IMR-90 (cell line): ENCODE measurements around the gene VAT1. TPM values are rescaled to one million over a fixed set of nuclear protein-coding genes. Genes with fewer than 3 reads are reported as not detected.
A peak's percentile ranks its signal among the peaks of the same experiment; 100 is the strongest.

Experiments
- ATAC-seq: fragments of 200-7000 bp; cut with Tn5 transposase; 2 replicates; pipeline ENCODE4 v1.9.1; 2020; ENCODE audit warnings: low read depth, mild to moderate bottlenecking, moderate library complexity
- BruUV-seq: library from RNA; stranded (reverse); fragments of 400-500 nt; replicated peaks from 2 replicates; lab custom pipeline; 2021; lab: Mats Ljungman, UMichigan
- CTCF ChIA-PET: fragments of 300-600 bp; formaldehyde crosslinking; extraction: SDS; loops from one replicate; lab custom pipeline; 2021; ENCODE audit warnings: antibody characterized with exemption; lab: Yijun Ruan, JAX
- POLR2A ChIA-PET: fragments of 300-600 bp; sonication (Branson Sonifier 250); formaldehyde crosslinking; loops from one replicate; lab custom pipeline; 2022; ENCODE audit warnings: antibody characterized with exemption; ENCODE audit not compliant: unreplicated experiment; lab: Charles Lee
- DNase-seq: peaks from one replicate; pipeline ENCODE4 v3.0.0; 2013
- H2AFZ ChIP-seq: replicated peaks from 2 replicates; pipeline ENCODE3; 2013; ENCODE audit warnings: low read length, mild to moderate bottlenecking; ENCODE audit not compliant: poor library complexity
- H2AK5ac ChIP-seq: 2 replicates; pipeline ENCODE4 v1.6.1; 2013; ENCODE audit warnings: low read depth, low read length, inconsistent platforms
- H2AK9ac ChIP-seq: replicated peaks from 2 replicates; pipeline ENCODE3; 2013; ENCODE audit warnings: mild to moderate bottlenecking, low read depth, low read length, moderate library complexity; ENCODE audit not compliant: poor library complexity
- H2BK120ac ChIP-seq: 2 replicates; pipeline ENCODE4 v1.6.1; 2013; ENCODE audit warnings: low read depth, low read length, inconsistent platforms
- H2BK15ac ChIP-seq: 3 replicates; pipeline ENCODE4 v1.6.1; 2013; ENCODE audit warnings: low read depth, low read length, inconsistent platforms
- H2BK20ac ChIP-seq: 2 replicates; pipeline ENCODE4 v1.6.1; 2013; ENCODE audit warnings: low read depth, mild to moderate bottlenecking, inconsistent platforms, low read length, moderate library complexity
- H2BK5ac ChIP-seq: 2 replicates; pipeline ENCODE4 v1.6.1; 2013; ENCODE audit warnings: mild to moderate bottlenecking, low read depth, low read length, inconsistent platforms; ENCODE audit not compliant: poor library complexity, severe bottlenecking
- H3K14ac ChIP-seq: replicated peaks from 2 replicates; pipeline ENCODE4 v1.6.1; 2013; ENCODE audit warnings: low read depth, low read length, inconsistent platforms
- H3K18ac ChIP-seq: 2 replicates; pipeline ENCODE4 v1.6.1; 2013; ENCODE audit warnings: low read depth, low read length, control low read depth
- H3K23ac ChIP-seq: 2 replicates; pipeline ENCODE4 v1.6.1; 2013; ENCODE audit warnings: low read depth, low read length, inconsistent platforms
- H3K27ac ChIP-seq: 2 replicates; pipeline ENCODE4 v1.5.1; 2013; ENCODE audit warnings: mild to moderate bottlenecking, control low read depth, low read length; ENCODE audit not compliant: insufficient read depth
- H3K27me3 ChIP-seq: 2 replicates; pipeline ENCODE4 v1.6.1; 2013; ENCODE audit warnings: low read length; ENCODE audit not compliant: control insufficient read depth, insufficient read depth
- H3K36me3 ChIP-seq: 2 replicates; pipeline ENCODE4 v1.6.1; 2013; ENCODE audit warnings: low read length, mixed read lengths; ENCODE audit not compliant: control insufficient read depth, insufficient read depth
- H3K4ac ChIP-seq: 2 replicates; pipeline ENCODE4 v1.6.1; 2013; ENCODE audit warnings: low read depth, low read length, inconsistent platforms
- H3K4me1 ChIP-seq: 2 replicates; pipeline ENCODE4 v1.6.1; 2013; ENCODE audit warnings: low read length, mixed read lengths; ENCODE audit not compliant: control insufficient read depth, insufficient read depth
- H3K4me2 ChIP-seq: 2 replicates; pipeline ENCODE4 v1.6.1; 2013; ENCODE audit warnings: low read depth, mild to moderate bottlenecking, control low read depth, low read length, moderate library complexity
- H3K4me3 ChIP-seq: 2 replicates; pipeline ENCODE4 v1.5.1; 2013; ENCODE audit warnings: low read depth, mild to moderate bottlenecking, control low read depth, low read length, moderate library complexity; ENCODE audit not compliant: insufficient read depth
- H3K56ac ChIP-seq: 2 replicates; pipeline ENCODE4 v1.6.1; 2013; ENCODE audit warnings: low read length, inconsistent platforms; ENCODE audit not compliant: insufficient read depth; ENCODE audit errors: extremely low read depth
- H3K79me1 ChIP-seq, 2 experiments: 2 replicates each; pipeline ENCODE4 v1.6.1; 2013; ENCODE audit warnings: low read length in 2 of 2, inconsistent platforms in 1 of 2, low read depth in 1 of 2
- H3K9ac ChIP-seq: 2 replicates; pipeline ENCODE4 v1.6.1; 2013; ENCODE audit warnings: low read depth, low read length, control low read depth
- H3K9me1 ChIP-seq: 2 replicates; pipeline ENCODE4 v1.6.1; 2013; ENCODE audit warnings: low read length, inconsistent platforms; ENCODE audit not compliant: insufficient read depth
- H3K9me3 ChIP-seq: 2 replicates; pipeline ENCODE4 v1.6.1; 2013; ENCODE audit warnings: low read length; ENCODE audit not compliant: control insufficient read depth, insufficient read depth
- H4K20me1 ChIP-seq: 2 replicates; pipeline ENCODE4 v1.6.1; 2013; ENCODE audit warnings: low read length, inconsistent platforms; ENCODE audit not compliant: insufficient read depth
- H4K5ac ChIP-seq: 2 replicates; pipeline ENCODE4 v1.6.1; 2013; ENCODE audit warnings: mild to moderate bottlenecking, low read depth, low read length, control low read depth
- H4K8ac ChIP-seq, 2 experiments: 2 replicates each; pipeline ENCODE4 v1.6.1; 2013; ENCODE audit warnings: low read depth in 2 of 2, low read length in 2 of 2, control low read depth in 1 of 2, inconsistent platforms in 1 of 2
- H4K91ac ChIP-seq: 2 replicates; pipeline ENCODE4 v1.6.1; 2013; ENCODE audit warnings: low read depth, low read length, inconsistent platforms; ENCODE audit not compliant: insufficient read depth
- BHLHE40 ChIP-seq: fragments of 150-350 bp; IDR thresholded peaks from 2 replicates; pipeline ENCODE4 v1.6.1; 2016; ENCODE audit warnings: mild to moderate bottlenecking, low read depth, low read length
- CEBPB ChIP-seq: IDR thresholded peaks from 2 replicates; pipeline ENCODE4 v1.6.1; 2012; ENCODE audit warnings: low read depth, low read length, improper control_type of control experiment
- CHD1 ChIP-seq: IDR thresholded peaks from 2 replicates; pipeline ENCODE4 v1.6.1; 2012; ENCODE audit warnings: low read depth, low read length, improper control_type of control experiment
- ELK1 ChIP-seq: fragments of 150-350 bp; IDR thresholded peaks from 2 replicates; pipeline ENCODE4 v1.6.1; 2016; ENCODE audit warnings: low read depth, mild to moderate bottlenecking, low read length, moderate library complexity, borderline replicate concordance
- FOS ChIP-seq: fragments of 150-350 bp; IDR thresholded peaks from 2 replicates; pipeline ENCODE4 v1.6.1; 2016; ENCODE audit warnings: low read depth, low read length
- MAFK ChIP-seq: IDR thresholded peaks from 2 replicates; pipeline ENCODE4 v1.6.1; 2012; ENCODE audit warnings: low read depth, low read length, improper control_type of control experiment
- MAZ ChIP-seq: IDR thresholded peaks from 2 replicates; pipeline ENCODE4 v1.6.1; 2012; ENCODE audit warnings: low read depth, mild to moderate bottlenecking, low read length, improper control_type of control experiment, moderate library complexity, borderline replicate concordance
- MXI1 ChIP-seq: IDR thresholded peaks from 2 replicates; pipeline ENCODE4 v1.6.1; 2012; ENCODE audit warnings: low read depth, mild to moderate bottlenecking, low read length, moderate library complexity, borderline replicate concordance
- NFE2L2 ChIP-seq: fragments of 150-350 bp; IDR thresholded peaks from 2 replicates; pipeline ENCODE4 v1.6.1; 2016; ENCODE audit warnings: low read depth, mild to moderate bottlenecking, low read length
- POLR2A ChIP-seq: IDR thresholded peaks from 2 replicates; pipeline ENCODE4 v1.6.1; 2012; ENCODE audit warnings: mild to moderate bottlenecking, low read depth, low read length
- RAD21 ChIP-seq: IDR thresholded peaks from 2 replicates; pipeline ENCODE4 v1.6.1; 2012; ENCODE audit warnings: low read length, improper control_type of control experiment
- RCOR1 ChIP-seq: IDR thresholded peaks from 2 replicates; pipeline ENCODE4 v1.6.1; 2012; ENCODE audit warnings: mild to moderate bottlenecking, low read length, improper control_type of control experiment; ENCODE audit not compliant: insufficient replicate concordance
- RFX5 ChIP-seq: IDR thresholded peaks from 2 replicates; pipeline ENCODE4 v1.8.0; 2012; ENCODE audit warnings: low read depth, mild to moderate bottlenecking, low read length, moderate library complexity
- WGBS, 2 experiments: methylation state at CpG; one replicate each; pipeline versions ENCODE4 v1.1.5 to v1.1.7; 2013; ENCODE audit warnings: missing lambda C conversion rate in 2 of 2; ENCODE audit not compliant: insufficient read length in 1 of 2; ENCODE audit errors: extremely low coverage in 2 of 2; 5-methylcytosine and 5-hydroxymethylcytosine counted together
- dilution Hi-C: fragments of 300-500 bp; cut with HindIII; formaldehyde crosslinking; loops from one replicate; pipeline ENCODE4 v1.14.3; 2018; ENCODE audit warnings: low sequenced_read_pairs; ENCODE audit not compliant: unreplicated experiment
- in situ Hi-C: fragments of 300-500 bp; cut with MboI; formaldehyde crosslinking; loops from 3 replicates; pipeline ENCODE4 v1.14.3; 2019; ENCODE audit warnings: low sequenced_read_pairs, inconsistent platforms, mixed read lengths
- intact Hi-C: fragments of 100-400 bp; cut with micrococcal nuclease; formaldehyde crosslinking; loops from 2 replicates; pipeline ENCODE4 v1.10.0; 2022
- polyA plus RNA-seq, 3 experiments: library from polyadenylated mRNA; depleted of rRNA; stranded (reverse); fragments of >200 nt; gene quantifications; 2 replicates each; pipeline ENCODE4 v1.2.3, GENCODE V29; 2012; ENCODE audit warnings: low replicate concordance in 1 of 3
- total RNA-seq: library from RNA; depleted of rRNA; stranded (reverse); fragments of >200 nt; gene quantifications from 2 replicates; pipeline ENCODE4 v1.2.3, GENCODE V29; 2012
- TF ChIP-seq, protein P1 (sequence below): fragments of 150-350 bp; IDR thresholded peaks from 2 replicates; pipeline ENCODE4 v1.6.1; 2017; ENCODE audit warnings: mild to moderate bottlenecking, antibody characterized with exemption, low read length, low read depth
- TF ChIP-seq, protein P2 (sequence below): conservative IDR thresholded peaks from 2 replicates; pipeline ENCODE4 v1.5.1; 2012; ENCODE audit warnings: mild to moderate bottlenecking, low read depth, low read length, improper control_type of control experiment

VAT1 gene
- total and polyA plus RNA-seq, 2 of the 4 experiments (the other 2 are of a cell fraction): 97.3 to 101 TPM

DNA sequence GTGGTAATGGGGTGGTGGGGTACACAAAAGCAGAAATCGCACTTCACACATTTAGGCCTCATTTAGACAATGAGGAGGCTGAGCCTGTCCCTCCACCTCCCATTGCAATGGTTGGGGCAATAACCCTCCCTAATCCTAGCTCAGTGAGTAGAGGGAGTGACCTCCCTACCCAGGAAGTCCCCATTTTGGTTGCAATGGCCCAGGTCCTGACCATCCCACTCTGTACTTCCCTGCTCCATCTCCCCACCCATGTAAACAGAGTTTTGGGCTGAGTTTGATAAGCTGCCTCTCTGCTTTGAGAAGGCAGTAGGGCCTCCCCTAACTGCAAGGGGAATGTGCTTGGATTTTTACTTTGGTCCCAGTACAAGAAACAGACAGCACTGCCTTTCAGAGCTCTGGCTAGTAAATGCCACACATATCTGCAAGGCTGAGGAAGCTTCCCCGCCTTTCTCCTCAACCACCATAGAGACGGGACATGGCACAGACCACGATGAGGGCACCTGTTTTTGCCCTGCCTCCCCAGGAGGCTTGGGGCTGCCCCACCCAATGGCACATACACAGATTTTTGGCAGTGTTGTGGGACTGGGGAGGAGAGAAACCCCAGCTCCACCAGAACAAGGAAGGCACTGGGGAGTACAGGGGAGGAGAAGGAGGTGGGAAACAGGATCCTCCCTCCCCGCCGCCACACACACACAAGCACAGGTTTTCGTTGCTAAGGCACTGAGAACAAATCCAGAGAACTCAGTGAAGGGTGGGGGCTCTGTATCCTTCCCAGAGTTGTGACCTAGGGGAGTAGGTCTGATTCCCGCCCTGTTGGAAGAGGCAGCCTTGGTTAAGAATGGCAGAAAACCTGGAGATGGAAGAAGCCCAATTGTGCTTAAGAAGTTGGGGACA is 7.3 kb downstream of the VAT1 start:
- no peak overlapping the region for H3K27ac ChIP-seq
- no peak overlapping the region for H3K9ac ChIP-seq
- H3K4me1 ChIP-seq: peaks cover 7% of the 10 kb centered on the region
- no peak overlapping the region for H3K14ac ChIP-seq
- no peak overlapping the region for H4K8ac ChIP-seq
- ATAC-seq (no peak), DNase-seq (no peak)
- H3K27me3 ChIP-seq: no peaks in the 10 kb centered on the region
- no peak overlapping the region for H2BK20ac ChIP-seq
- no peak overlapping the region for H3K56ac ChIP-seq
- H3K4me3 ChIP-seq: no peak overlapping the region
- no peak overlapping the region for H3K4ac ChIP-seq
- H3K36me3 ChIP-seq: peaks cover 54% of the 10 kb centered on the region
- no peak overlapping the region for H2AFZ ChIP-seq
- H3K18ac ChIP-seq: no peak overlapping the region
- POLR2A ChIA-PET: no interaction called here
- H3K4me2 ChIP-seq: no peak overlapping the region
- peaks cover 26% of the 10 kb centered on the region for H3K9me1 ChIP-seq
- H3K23ac ChIP-seq: no peak overlapping the region
- intact Hi-C loops: no loop called here
- no peak overlapping the region for H2AK5ac ChIP-seq
- in situ Hi-C loops: no loop called here
- no peak overlapping the region for H4K91ac ChIP-seq
- no peaks in the 10 kb centered on the region for H3K9me3 ChIP-seq
- dilution Hi-C loops: no loop called here
- H2BK15ac ChIP-seq: no peak overlapping the region
- H3K79me1 ChIP-seq: peaks cover 11 to 46% of the 10 kb centered on the region in 2 experiments; a peak in 2 of 4 replicates
- peak overlapping the region; percentile 19 for H2AK9ac ChIP-seq
- WGBS, 2 experiments: no CpG with 5 or more reads among the region's 8 CpGs
- no peak overlapping the region for H2BK120ac ChIP-seq
- H4K5ac ChIP-seq: no peak overlapping the region
- CTCF ChIA-PET: no interaction called here
- BruUV-seq: TSS peak; percentile 93
- no peak overlapping the region for H2BK5ac ChIP-seq
- peaks cover 32% of the 10 kb centered on the region; the same call in 1 of the 2 replicates for H4K20me1 ChIP-seq
- TF ChIP-seq FOS: no peak
- no peak for TF ChIP-seq MAFK
- TF ChIP-seq, protein P1, sequence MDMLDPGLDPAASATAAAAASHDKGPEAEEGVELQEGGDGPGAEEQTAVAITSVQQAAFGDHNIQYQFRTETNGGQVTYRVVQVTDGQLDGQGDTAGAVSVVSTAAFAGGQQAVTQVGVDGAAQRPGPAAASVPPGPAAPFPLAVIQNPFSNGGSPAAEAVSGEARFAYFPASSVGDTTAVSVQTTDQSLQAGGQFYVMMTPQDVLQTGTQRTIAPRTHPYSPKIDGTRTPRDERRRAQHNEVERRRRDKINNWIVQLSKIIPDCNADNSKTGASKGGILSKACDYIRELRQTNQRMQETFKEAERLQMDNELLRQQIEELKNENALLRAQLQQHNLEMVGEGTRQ: no peak
- TF ChIP-seq ELK1: no peak
- no peak for TF ChIP-seq RFX5
- TF ChIP-seq NFE2L2: no peak
- no peak for TF ChIP-seq MXI1
- TF ChIP-seq POLR2A: no peak
- no peak for TF ChIP-seq BHLHE40
- no peak for TF ChIP-seq CHD1
- no peak for TF ChIP-seq MAZ
- TF ChIP-seq, protein P2, sequence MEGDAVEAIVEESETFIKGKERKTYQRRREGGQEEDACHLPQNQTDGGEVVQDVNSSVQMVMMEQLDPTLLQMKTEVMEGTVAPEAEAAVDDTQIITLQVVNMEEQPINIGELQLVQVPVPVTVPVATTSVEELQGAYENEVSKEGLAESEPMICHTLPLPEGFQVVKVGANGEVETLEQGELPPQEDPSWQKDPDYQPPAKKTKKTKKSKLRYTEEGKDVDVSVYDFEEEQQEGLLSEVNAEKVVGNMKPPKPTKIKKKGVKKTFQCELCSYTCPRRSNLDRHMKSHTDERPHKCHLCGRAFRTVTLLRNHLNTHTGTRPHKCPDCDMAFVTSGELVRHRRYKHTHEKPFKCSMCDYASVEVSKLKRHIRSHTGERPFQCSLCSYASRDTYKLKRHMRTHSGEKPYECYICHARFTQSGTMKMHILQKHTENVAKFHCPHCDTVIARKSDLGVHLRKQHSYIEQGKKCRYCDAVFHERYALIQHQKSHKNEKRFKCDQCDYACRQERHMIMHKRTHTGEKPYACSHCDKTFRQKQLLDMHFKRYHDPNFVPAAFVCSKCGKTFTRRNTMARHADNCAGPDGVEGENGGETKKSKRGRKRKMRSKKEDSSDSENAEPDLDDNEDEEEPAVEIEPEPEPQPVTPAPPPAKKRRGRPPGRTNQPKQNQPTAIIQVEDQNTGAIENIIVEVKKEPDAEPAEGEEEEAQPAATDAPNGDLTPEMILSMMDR: no peak
- no peak for TF ChIP-seq RAD21
- TF ChIP-seq RCOR1: no peak
- no peak for TF ChIP-seq CEBPB
